NCI-H1436 (cell line): ENCODE measurements around the gene PTH2R.
"Not testable (repeated sequence)": the region's sequence is repeated elsewhere in the genome, so short reads cannot be mapped to it uniquely, and the experiment has no call there.

Experiments used
- DNase-seq: peaks from one replicate; lab custom pipeline; 2025; lab: John Stamatoyannopoulos, UW

The PTH2R gene, protein sequence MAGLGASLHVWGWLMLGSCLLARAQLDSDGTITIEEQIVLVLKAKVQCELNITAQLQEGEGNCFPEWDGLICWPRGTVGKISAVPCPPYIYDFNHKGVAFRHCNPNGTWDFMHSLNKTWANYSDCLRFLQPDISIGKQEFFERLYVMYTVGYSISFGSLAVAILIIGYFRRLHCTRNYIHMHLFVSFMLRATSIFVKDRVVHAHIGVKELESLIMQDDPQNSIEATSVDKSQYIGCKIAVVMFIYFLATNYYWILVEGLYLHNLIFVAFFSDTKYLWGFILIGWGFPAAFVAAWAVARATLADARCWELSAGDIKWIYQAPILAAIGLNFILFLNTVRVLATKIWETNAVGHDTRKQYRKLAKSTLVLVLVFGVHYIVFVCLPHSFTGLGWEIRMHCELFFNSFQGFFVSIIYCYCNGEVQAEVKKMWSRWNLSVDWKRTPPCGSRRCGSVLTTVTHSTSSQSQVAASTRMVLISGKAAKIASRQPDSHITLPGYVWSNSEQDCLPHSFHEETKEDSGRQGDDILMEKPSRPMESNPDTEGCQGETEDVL

DNA sequence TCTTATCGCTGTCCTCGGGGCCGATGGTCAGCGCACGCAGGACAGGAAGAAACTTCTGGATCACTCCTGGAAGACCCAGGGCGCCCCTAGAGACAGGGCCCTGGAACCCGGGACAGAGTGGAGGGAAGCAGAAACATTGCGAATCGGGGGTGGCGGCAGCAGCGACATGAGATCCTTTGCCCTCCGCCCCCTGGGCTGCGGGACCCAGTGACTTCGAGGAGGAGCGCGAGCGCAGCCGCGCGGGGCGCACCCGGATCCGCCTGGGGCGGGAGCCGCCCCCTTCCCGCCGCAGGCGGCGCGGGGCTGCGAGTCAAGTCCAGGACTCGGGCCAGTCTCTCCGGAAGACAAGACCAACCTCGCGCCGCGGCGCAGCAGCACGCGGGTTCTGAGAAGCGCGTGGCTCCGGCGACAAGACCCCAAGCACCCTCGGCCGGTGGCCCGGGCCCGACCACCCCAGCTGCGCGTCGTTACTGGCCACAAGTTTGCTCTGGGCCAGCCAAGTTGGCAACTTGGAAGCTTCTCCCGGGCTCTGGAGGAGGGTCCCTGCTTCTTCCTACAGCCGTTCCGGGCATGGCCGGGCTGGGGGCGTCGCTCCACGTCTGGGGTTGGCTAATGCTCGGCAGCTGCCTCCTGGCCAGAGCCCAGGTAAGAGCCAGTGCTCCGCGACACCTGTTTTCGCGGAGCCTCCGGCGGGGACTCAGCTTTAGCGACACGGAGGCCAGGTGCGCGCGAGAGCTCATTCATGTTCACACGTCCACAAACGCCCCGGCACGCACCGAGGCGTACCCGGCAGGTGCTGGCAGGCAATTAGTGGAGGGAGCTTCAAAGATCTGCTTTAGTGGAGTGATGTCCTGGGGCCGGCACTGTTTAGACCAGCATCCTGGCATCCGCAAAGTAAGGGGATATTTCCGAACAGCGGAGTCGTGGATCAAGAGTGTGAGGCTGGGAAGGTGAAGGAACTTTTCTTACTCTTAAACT lies at the start of gene PTH2R:
Gene PTH2R (plus strand): TSS at position 319 of the 978 bp plus-strand sequence. CDS start 252 bp downstream, at position 571.
- DNase-seq: peak; percentile 50

DNA sequence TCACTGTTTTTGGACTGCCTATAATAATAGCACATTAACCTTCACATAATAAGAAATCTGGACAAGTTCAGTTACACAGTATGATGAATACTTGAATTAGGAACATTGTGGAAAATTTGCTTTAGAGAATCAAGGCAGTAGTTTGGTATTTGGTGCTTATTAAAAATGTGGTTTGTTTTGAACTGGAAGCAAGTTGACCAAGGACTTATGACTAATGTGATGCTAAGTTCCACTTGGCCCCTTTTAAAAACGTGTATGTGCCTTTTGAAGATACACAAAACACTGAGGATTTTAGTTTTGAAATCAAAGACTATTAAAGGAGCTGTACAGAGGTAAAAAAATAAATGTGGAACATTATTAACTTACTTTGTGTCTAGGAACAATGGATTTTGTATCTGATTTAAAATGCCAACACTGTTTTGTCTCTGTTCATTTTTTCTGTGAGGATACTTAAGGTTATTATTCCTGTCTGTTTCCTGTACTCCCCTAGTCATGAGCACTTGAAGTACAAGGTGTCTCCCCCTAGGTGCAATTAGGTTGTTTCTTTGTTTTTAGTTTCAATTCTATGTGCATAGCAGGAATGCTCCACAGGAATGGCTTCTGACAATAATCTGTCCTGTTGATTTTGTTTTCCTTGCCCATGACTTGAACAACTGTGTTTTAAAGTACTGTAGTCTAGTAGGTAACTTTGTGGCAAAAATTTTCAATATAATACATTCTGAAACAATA lies 49.6 kb upstream of the PTH2R start:
- DNase-seq: no peak

DNA sequence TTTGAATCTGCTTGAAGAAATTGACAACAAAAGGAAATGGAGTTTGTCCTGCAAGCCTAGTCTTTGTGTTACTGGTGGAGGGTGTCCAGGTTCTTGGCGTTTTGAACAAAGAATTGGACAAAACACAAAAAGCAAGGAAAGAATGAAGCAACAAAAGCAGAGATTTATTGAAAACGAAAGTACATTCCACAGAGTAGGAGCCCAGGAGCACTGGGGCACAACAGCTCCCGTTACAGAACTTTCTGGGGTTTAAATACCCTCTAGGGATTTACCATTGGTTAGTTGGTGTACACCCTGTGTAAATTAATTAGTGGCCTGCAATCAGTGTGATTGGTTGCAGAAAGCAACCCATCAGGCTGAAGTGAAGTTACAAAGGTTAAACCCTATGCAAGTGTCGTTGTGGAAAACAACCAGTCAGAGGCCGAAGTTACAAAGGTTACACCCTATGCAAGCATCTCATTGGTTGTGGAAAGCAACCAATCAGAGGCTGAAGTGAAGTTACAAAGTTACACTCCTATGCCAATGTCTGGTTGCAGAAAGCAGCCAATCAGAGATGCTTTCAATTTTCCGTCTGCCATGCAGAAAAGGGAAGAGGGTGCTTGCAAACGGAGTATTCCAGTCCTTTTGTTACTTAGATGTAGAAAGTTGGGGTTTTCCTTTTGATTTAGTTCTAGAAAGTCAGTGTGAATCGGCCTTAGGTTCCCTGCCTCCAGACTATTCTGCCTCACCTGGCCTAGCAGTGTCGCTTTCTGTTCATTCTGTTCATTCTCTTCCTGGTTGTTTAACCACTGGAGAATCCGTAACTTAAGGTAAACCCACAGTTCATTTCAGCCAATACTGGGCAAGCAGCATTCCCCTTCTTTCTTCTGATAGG lies 47.6 kb upstream of the PTH2R start:
- no peak for DNase-seq

DNA sequence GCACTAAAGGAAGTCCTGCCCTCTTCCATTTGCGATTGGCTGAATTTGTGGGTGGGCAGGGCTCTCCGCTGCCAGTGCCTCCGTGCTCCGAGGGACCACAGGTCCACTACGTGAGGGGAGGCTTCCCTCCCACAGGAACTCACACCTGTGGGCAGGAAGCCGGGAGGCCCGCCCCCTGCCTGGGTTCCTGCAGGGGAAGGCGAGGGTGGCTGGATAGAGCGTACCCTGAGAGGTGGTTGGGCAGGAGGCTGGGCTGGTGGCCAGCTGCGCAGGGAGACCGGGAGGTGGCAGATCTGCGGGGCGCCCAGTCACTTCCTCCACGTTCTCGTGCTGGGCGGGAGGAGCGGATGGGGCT lies 47.0 kb upstream of the PTH2R start:
- no peak for DNase-seq

DNA sequence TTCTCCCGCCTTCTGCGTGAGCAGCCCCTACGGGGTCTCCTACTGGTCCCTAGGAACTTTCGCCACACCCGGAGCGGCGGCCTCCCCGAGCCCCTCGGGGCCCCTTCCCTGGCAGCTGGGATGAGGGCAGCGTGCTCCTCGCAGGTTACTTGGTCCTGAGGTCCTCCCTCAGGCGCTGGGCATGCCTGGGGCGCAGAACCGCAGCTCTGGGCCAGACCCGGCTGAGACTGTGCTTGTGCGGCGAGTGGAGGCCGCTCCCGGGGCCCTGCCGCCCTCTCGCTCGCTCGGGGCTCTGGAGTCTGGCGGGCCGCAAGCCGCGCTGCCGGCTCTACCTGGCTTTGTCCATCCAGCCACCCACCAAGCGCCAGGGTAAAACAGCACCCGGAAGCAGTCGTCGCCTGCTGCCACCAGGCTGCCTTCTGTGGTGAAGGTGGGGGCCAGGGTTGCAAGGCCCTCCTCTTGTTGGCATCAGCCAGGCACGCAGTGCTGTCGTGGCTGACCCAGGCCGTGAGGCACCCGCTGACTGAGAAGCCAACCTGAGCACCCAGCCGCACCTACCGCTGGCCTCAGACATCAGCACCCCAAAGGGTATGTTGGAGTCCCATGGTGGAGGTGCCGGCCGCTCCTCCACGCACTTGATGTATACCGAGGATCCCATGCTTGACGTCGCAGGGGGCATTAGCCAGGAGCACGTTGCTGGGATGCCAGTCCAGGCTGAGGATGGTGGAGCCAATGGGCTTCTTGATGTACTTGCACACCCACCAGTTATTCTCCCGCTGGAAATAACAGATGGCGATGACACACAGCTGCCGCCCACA lies 46.1 kb upstream of the PTH2R start:
- no peak for DNase-seq

DNA sequence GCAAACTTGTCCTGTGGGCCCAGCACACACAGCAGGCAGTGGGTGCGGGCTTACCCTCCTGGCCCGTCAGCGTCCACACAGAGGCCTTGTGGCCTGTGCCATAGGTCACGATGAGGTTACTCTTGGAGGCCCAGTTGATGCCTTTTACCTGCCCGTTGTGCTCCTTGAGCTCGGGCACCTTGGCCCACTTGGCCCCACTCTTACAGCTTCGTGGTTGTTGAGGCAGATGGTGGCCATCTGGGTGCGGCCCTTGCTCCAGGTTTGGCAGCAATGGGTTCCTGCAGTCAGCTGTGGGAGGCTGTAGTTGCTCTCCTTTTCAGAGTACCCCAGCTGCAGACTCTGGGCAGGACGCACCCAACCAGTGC lies 45.5 kb upstream of the PTH2R start:
- no peak for DNase-seq

DNA sequence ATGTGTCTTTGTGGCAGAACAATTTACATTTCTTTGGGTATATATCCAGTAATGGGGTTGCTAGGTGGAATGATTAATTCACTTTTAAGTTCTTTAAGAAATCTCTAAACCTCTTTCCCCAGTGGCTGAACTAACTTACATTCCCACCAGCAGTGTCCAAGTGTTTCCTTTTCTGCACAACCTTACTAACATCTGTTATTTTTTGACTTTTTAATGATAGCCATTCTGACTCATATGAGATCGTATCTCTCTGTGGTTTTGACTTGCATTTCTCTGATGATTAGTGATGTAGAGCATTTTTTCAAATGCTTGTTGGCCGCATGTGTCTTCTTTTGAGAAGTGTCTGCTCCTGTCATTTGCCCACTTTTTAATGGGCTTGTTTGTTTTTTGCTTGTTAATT lies 43.1 kb upstream of the PTH2R start:
- no peak for DNase-seq

DNA sequence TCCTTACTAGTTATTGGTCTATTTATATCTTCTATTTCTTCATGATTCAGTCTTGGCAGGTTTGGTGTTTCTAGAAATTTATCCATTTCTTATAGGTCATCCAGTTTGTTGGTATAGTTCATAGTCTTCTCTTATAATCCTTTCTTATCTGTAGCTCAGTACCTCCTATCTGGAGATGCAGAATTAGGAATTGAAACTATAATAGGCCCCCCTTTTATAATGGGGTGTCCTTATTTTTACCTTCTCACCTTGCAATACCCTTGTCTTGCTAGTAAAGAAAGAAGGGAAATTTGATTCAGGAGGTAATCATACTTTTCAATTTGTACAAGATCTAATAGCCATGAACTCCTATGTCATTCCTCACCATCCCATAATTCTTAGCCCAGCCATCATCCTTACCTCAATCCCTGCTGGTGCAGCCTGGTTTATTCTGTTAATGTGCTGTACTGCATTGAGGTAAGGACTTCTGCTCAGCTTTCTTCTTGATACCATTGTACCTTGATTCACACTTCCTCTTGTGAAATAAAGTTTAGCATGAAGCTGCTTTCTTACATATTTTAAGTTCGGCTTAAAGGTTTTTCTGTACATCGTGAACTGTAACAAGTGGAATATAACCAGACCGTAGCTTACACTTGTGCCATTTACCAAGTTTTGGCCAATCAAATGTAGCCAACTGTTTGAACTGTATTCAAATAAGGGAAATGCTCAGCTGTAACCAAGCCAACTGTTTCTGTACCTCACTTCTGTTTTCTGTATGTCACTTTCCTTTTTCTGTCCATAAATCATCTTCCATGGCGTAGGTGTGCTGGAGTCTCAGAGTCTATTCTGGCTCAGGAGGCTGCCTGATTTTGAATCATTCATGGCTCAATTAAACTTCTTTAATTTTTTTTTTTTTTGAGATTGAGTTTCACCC lies 40.1 kb upstream of the PTH2R start:
- no peak for DNase-seq

DNA sequence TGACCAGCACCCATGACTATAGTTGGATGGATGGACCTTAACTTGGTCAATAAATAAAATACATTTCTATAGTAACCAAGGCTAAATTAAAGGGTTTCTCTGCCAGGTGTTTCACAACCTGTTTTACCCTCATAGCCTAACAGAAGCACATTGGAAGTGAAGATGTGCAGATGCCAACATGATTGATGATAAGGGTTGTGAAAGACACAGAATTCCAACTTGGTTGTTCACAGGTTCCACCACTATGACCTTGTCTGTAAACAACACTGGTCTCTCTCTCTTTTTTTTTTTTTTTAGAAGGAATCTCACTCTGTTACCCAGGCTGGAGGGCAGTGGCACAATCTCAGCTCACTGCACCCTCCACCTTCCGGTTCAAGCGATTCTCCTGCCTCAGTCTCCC lies 37.5 kb upstream of the PTH2R start:
- no peak for DNase-seq

DNA sequence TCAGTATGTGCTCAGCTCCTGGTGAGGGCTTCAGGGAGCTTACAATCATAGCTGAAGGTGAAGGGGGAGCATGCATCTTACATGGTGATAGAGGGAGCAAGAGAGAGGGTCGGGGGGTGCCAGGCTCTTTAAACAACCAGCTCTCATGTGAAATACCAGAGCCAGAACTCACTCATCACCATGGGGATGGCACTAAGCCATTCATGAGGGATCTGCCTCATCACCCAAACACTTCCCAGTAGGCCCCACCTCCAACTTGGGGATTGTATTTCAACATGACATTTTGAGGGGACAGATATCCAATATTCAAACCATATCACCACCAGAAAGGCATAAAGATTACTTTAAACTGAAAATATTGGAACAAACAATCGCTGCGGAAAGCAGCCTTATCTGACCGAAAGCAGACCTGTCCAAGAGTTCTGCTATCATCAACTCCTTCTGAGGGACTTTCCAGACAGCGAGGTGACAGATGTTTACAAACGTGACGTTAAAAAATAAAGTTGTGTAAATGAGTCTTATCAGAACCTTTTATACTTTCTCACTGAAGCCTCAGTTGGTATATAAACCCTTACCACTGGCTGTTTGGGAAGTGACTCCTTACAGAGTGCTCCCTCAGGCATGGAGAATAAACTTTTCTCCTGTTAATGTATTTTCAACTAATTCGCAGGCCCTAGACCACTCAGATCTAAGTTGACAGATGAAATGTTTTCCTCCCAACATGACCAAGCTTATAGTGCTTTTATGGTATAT lies 35.5 kb upstream of the PTH2R start:
- DNase-seq: no peak

DNA sequence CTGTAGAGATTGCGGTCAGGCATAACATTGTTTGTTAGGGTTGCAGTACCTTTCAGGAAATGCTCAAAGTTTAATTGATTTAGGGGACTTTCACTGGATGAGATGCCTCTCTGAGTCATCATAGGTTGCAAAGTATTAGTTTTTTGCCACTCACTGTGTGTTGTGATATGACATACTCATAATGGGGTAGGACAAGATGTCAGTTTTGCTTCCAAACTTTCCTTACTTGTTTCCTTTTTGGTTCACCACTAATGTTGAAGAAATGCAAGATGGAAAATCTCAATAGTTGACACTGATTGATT lies 35.0 kb upstream of the PTH2R start:
- no peak for DNase-seq

DNA sequence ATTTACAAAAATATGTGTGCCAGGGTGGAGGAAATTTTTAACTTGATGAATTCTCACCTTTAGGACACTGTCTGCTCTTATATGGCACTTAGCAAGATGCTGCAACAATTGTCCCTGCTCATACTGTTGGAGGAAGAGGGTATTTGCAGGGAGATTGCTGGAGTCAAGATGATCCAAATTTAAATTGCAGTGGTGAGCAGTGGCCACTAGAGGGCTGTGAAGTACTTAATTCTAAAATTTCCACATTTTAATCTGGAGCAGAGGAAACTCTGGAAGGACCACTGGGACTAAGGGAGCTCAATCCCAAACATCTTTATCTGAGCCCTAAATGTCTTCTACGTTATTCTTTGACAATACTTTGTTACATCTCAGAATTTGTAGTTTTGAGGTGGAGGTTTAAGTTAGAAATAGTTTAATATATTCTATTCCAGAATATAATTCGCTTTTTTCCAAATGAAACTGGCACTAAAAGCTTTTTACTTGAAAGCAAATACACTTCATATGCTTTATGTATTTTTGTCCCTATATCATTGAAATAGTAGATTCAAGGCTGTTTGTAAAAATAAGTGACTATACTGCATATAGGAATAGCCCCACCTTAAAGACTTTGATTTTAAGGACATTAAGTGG lies 33.0 kb upstream of the PTH2R start:
- DNase-seq: peak; percentile 38

DNA sequence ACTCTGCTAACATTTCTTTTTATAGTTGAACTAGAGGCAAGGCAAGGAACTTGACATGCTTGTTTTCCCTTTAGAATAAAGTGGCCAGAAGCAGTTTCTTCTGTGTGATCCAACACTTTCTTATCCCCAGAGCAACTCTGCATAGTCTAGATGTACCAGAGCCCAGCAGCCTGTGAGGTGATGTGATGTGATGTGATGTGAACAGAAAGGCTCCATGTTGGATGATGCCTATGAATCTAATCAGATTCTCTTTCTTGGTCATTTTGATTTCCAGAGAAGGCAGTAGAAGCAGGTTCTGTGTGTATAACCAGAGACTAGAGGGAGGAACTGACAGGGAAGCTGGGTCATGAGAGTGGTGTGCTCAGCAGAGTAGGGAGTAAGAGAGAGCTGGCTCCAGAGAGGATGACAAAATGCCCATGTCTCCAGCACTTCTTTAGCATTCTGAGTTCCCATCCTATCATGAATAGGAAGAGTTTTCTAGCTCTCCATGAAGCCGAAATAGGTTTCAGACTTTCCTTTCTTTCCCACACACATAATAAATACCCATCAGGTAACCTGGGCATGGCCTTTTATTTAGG lies 31.0 kb upstream of the PTH2R start:
- no peak for DNase-seq

DNA sequence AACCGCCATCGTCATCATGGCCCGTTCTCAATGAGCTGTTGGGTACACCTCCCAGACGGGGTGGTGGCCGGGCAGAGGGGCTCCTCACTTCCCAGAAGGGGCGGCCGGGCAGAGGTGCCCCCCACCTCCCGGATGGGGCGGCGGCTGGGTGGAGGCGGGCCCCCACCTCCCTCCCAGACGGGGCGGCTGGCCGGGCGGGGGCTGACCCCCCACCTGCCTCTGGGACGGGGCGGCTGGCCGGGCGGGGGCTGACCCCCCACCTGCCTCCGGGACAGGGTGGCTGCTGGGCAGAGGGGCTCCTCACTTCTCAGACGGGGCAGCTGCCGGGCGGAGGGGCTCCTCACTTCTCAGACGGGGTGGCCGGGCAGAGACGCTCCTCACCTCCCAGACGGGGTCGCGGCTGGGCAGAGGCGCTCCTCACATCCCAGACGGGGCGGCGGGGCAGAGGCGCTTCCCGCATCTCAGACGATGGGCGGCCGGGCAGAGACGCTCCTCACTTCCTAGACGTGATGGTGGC lies 29.2 kb upstream of the PTH2R start:
- not testable (repeated sequence) for DNase-seq

DNA sequence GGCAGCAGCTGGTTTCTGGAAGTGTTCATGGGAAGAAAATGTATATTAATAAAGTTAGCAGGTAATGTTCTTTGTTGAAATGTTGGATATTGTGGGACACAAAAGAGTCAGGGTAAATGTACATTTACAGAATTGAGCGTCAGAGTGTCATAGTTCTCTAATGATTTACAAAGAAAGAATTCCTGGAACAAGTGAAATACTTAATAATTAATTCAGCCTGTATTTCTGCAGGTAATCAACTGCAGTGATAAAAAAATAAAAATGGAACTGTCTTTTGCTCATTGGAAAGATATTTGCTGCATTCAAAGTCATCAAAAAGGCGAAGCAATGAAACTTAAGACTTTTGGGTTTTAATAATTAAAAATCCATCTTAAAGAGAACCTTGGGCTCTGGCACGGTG lies 27.4 kb upstream of the PTH2R start:
- no peak for DNase-seq

DNA sequence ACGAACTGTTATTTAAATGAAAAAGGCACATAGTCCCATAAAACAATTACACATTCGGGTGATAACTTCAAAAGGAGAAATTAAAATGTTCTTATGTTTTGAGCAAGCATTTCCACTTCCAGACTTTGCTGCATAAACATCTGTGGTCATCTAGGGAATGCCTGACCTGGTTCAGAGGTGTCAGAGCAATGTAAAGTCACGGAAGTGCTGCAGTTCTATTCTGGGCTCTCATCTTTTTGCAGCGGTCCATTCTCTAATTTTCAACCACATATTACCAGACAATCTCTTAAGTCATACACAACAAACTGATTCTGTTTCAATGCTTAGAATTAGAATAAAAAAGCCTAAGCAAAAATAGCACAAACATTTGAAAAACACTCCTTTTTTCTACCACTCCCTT lies 22.0 kb upstream of the PTH2R start:
- DNase-seq: no peak

DNA sequence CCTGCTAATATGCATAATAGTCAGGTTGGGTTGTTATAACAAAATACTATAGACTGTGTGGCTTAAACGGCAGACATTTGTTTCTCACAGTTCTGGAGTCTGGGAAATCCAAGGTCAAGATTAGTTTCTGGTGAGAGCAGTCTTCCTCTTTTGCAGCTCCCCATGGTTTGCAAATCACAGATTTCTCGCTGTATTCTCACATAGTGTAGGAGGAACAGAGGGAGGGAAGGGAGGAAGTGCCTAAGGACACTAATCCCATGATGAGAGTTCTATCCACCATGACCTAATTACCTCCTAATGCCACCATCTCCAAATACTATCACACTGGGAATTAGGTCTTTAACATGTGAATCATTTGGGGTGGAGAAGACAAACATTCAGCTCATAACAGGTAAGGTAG lies 20.1 kb upstream of the PTH2R start:
- DNase-seq: no peak

DNA sequence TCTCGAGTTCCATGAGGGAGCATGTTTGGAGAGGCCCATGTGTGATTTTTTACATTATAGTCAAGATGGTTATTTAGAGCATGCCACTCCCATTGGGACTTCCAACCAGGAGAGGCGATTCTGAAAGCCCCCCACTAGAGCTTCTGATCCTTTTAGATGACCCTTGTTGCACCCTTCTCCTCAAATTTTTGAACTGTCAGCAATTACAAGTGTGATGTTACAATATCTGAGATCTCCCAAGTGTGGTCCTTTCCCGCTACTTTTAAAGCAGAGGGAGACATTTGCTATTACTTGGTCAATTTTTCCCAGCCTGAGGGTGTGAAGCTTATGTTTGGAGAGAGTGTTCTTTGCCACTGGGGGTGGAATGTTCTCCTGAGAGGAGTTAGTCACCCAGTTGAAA lies 16.7 kb upstream of the PTH2R start:
- no peak for DNase-seq
